ENCODE data around the gene CALML6.

The CALML6 gene

GRCh38 chr1:1892763-1893120 is 22.3 kb upstream of the CALML6 start:
- DNase-seq = no peak

GRCh38 chr1:1893291-1893985 is 21.6 kb upstream of the CALML6 start:
- no peak for DNase-seq

- no peak for DNase-seq
These were observed 21.1 kb upstream of the CALML6 start for GRCh38 chr1:1893997-1894353.

- no peak for DNase-seq
These were observed 20.6 kb upstream of the CALML6 start for GRCh38 chr1:1894354-1895059.

- DNase-seq = no peak
These were observed 20.0 kb upstream of the CALML6 start for GRCh38 chr1:1895060-1895418.

GRCh38 chr1:1895456-1896336 is 19.4 kb upstream of the CALML6 start:
- DNase-seq = no peak

GRCh38 chr1:1898246-1898933 is 16.7 kb upstream of the CALML6 start:
- DNase-seq = no peak

GRCh38 chr1:1899266-1899966 is 15.6 kb upstream of the CALML6 start:
- DNase-seq = no peak

GRCh38 chr1:1899967-1900327 is 15.1 kb upstream of the CALML6 start:
- DNase-seq = no peak

- no peak for DNase-seq
These were observed 14.0 kb upstream of the CALML6 start for GRCh38 chr1:1900883-1901640.

GRCh38 chr1:1901641-1902294 is 13.3 kb upstream of the CALML6 start:
- no peak for DNase-seq

- no peak for DNase-seq
These were observed 11.8 kb upstream of the CALML6 start for GRCh38 chr1:1903224-1903623.

- DNase-seq = peak; percentile 76
These were observed 8.6 kb upstream of the CALML6 start for GRCh38 chr1:1906185-1907097.

- DNase-seq = no peak
These were observed 7.8 kb upstream of the CALML6 start for GRCh38 chr1:1907098-1907736.

GRCh38 chr1:1908506-1908791 is 6.6 kb upstream of the CALML6 start:
- no peak for DNase-seq

- no peak for DNase-seq
These were observed 5.0 kb upstream of the CALML6 start for GRCh38 chr1:1910033-1910465.

- no peak for DNase-seq
These were observed 4.3 kb upstream of the CALML6 start for GRCh38 chr1:1910651-1911331.

- DNase-seq = no peak
These were observed 3.6 kb upstream of the CALML6 start for GRCh38 chr1:1911350-1912041.
